ENCODE results near the gene CCDC92.

Gene CCDC92

GRCh38 chr12:123995023-123995748 is 22.6 kb upstream of the CCDC92 start:
- Mint-ChIP-seq H3K27ac (no peak overlapping the region), H3K4me1 (ENCODE audit: low read depth) (peaks cover 31% of the 10 kb centered on the region), H3K36me3 (ENCODE audit: low read depth) (peaks cover 33% of the 10 kb centered on the region), H3K9me3 (no peaks in the 10 kb centered on the region), H3K4me3 (no peak overlapping the region), H3K27me3 (no peaks in the 10 kb centered on the region)

GRCh38 chr12:123992118-123992825 is 19.6 kb upstream of the CCDC92 start:
- no peak overlapping the region for H3K27ac Mint-ChIP-seq

GRCh38 chr12:123991372-123991951 is 18.8 kb upstream of the CCDC92 start:
- peaks cover 51% of the 10 kb centered on the region for H3K4me1 Mint-ChIP-seq (ENCODE audit: low read depth)
- no peaks in the 10 kb centered on the region for H3K9me3 Mint-ChIP-seq
- no peak overlapping the region for H3K27ac Mint-ChIP-seq
- H3K4me3 Mint-ChIP-seq, result no peak overlapping the region
- H3K27me3 Mint-ChIP-seq, result no peaks in the 10 kb centered on the region
- H3K36me3 Mint-ChIP-seq (ENCODE audit: low read depth), result peaks cover 49% of the 10 kb centered on the region

More at GRCh38 chr12:123992118-123992825, 19.6 kb upstream of the CCDC92 start:
- H3K36me3 Mint-ChIP-seq (ENCODE audit: low read depth), result peaks cover 49% of the 10 kb centered on the region
- no peaks in the 10 kb centered on the region for H3K9me3 Mint-ChIP-seq
- peaks cover 45% of the 10 kb centered on the region for H3K4me1 Mint-ChIP-seq (ENCODE audit: low read depth)
- H3K27me3 Mint-ChIP-seq, result no peaks in the 10 kb centered on the region
- H3K4me3 Mint-ChIP-seq, result no peak overlapping the region

- H3K27me3 Mint-ChIP-seq, result no peaks in the 10 kb centered on the region
- H3K36me3 Mint-ChIP-seq (ENCODE audit: low read depth), result peaks cover 49% of the 10 kb centered on the region
- no peaks in the 10 kb centered on the region for H3K9me3 Mint-ChIP-seq
- H3K27ac Mint-ChIP-seq, result no peak overlapping the region
- no peak overlapping the region for H3K4me3 Mint-ChIP-seq
- peaks cover 42% of the 10 kb centered on the region for H3K4me1 Mint-ChIP-seq (ENCODE audit: low read depth)
Observed at GRCh38 chr12:123990511-123990910, 17.9 kb upstream of the CCDC92 start.

GRCh38 chr12:123989753-123990152 is 17.1 kb upstream of the CCDC92 start:
- no peaks in the 10 kb centered on the region for H3K9me3 Mint-ChIP-seq
- H3K27ac Mint-ChIP-seq, result no peak overlapping the region
- peaks cover 39% of the 10 kb centered on the region for H3K4me1 Mint-ChIP-seq (ENCODE audit: low read depth)
- no peak overlapping the region for H3K4me3 Mint-ChIP-seq
- H3K36me3 Mint-ChIP-seq (ENCODE audit: low read depth), result peaks cover 52% of the 10 kb centered on the region
- H3K27me3 Mint-ChIP-seq, result no peaks in the 10 kb centered on the region

- Mint-ChIP-seq H3K9me3 (no peaks in the 10 kb centered on the region), H3K4me3 (no peak overlapping the region), H3K4me1 (ENCODE audit: low read depth) (peaks cover 41% of the 10 kb centered on the region), H3K27me3 (no peaks in the 10 kb centered on the region), H3K36me3 (ENCODE audit: low read depth) (peaks cover 54% of the 10 kb centered on the region), H3K27ac (no peak overlapping the region)
Observed at GRCh38 chr12:123989168-123989567, 16.5 kb upstream of the CCDC92 start.

- Mint-ChIP-seq H3K27me3 (no peaks in the 10 kb centered on the region), H3K27ac (no peak overlapping the region), H3K9me3 (no peaks in the 10 kb centered on the region), H3K4me3 (no peak overlapping the region), H3K36me3 (ENCODE audit: low read depth) (peaks cover 53% of the 10 kb centered on the region), H3K4me1 (ENCODE audit: low read depth) (peaks cover 46% of the 10 kb centered on the region)
Observed at GRCh38 chr12:123987022-123987421, 14.4 kb upstream of the CCDC92 start.

GRCh38 chr12:123986374-123986965 is 13.8 kb upstream of the CCDC92 start:
- Mint-ChIP-seq H3K4me3 (no peak overlapping the region), H3K36me3 (ENCODE audit: low read depth) (peaks cover 53% of the 10 kb centered on the region), H3K27ac (no peak overlapping the region), H3K4me1 (ENCODE audit: low read depth) (peaks cover 46% of the 10 kb centered on the region), H3K27me3 (no peaks in the 10 kb centered on the region), H3K9me3 (no peaks in the 10 kb centered on the region)

GRCh38 chr12:123984903-123985302 is 12.3 kb upstream of the CCDC92 start:
- H3K27me3 Mint-ChIP-seq, result no peaks in the 10 kb centered on the region
- peaks cover 33% of the 10 kb centered on the region for H3K4me1 Mint-ChIP-seq (ENCODE audit: low read depth)
- peak overlapping the region; percentile 1 for H3K27ac Mint-ChIP-seq
- H3K9me3 Mint-ChIP-seq, result no peaks in the 10 kb centered on the region
- no peak overlapping the region for H3K4me3 Mint-ChIP-seq
- peaks cover 47% of the 10 kb centered on the region for H3K36me3 Mint-ChIP-seq (ENCODE audit: low read depth)

GRCh38 chr12:123983822-123984485 is 11.3 kb upstream of the CCDC92 start:
- Mint-ChIP-seq H3K4me3 (no peak overlapping the region), H3K27me3 (no peaks in the 10 kb centered on the region), H3K27ac (no peak overlapping the region), H3K9me3 (no peaks in the 10 kb centered on the region), H3K36me3 (ENCODE audit: low read depth) (peaks cover 38% of the 10 kb centered on the region), H3K4me1 (ENCODE audit: low read depth) (peaks cover 27% of the 10 kb centered on the region)

- Mint-ChIP-seq H3K4me3 (no peak overlapping the region), H3K27me3 (no peaks in the 10 kb centered on the region), H3K27ac (no peak overlapping the region), H3K9me3 (no peaks in the 10 kb centered on the region), H3K4me1 (ENCODE audit: low read depth) (peaks cover 22% of the 10 kb centered on the region), H3K36me3 (ENCODE audit: low read depth) (peaks cover 26% of the 10 kb centered on the region)
Observed at GRCh38 chr12:123982269-123982668, 9.6 kb upstream of the CCDC92 start.

GRCh38 chr12:123979566-123979965 is 6.9 kb upstream of the CCDC92 start:
- no peaks in the 10 kb centered on the region for H3K9me3 Mint-ChIP-seq
- H3K27ac Mint-ChIP-seq, result no peak overlapping the region
- no peak overlapping the region for H3K4me3 Mint-ChIP-seq
- no peaks in the 10 kb centered on the region for H3K27me3 Mint-ChIP-seq
- H3K4me1 Mint-ChIP-seq (ENCODE audit: low read depth), result peaks cover 23% of the 10 kb centered on the region
- peaks cover 36% of the 10 kb centered on the region for H3K36me3 Mint-ChIP-seq (ENCODE audit: low read depth)

- Mint-ChIP-seq H3K4me3 (no peak overlapping the region), H3K9me3 (no peaks in the 10 kb centered on the region), H3K4me1 (ENCODE audit: low read depth) (peaks cover 27% of the 10 kb centered on the region), H3K36me3 (ENCODE audit: low read depth) (peaks cover 30% of the 10 kb centered on the region), H3K27ac (peak overlapping the region; percentile 19), H3K27me3 (no peaks in the 10 kb centered on the region)
Observed at GRCh38 chr12:123976227-123976826, 3.7 kb upstream of the CCDC92 start.

GRCh38 chr12:123973552-123974341 is 1.1 kb upstream of the CCDC92 start:
- Mint-ChIP-seq H3K36me3 (ENCODE audit: low read depth) (peaks cover 22% of the 10 kb centered on the region), H3K27ac (peak overlapping the region; percentile 80), H3K4me3 (peak overlapping the region; percentile 90), H3K9me3 (no peaks in the 10 kb centered on the region), H3K4me1 (ENCODE audit: low read depth) (peaks cover 49% of the 10 kb centered on the region), H3K27me3 (no peaks in the 10 kb centered on the region)

All from stimulated activated naive CD8-positive, alpha-beta T cell treated with anti-CD3 and anti-CD28 coated beads, Interleukin-15, Interleukin-2, amounts not matched to agents 100 ng/mL and 50 ng/mL, for 24 hours (primary cell).